GM12878 (cell line): ENCODE results near the gene RNF7. TPM values are rescaled to one million over a fixed set of nuclear protein-coding genes. Genes with fewer than 3 reads are reported as not detected.

ENCODE experiments used
- ATAC-seq: fragments of 200-7000 bp; cut with Tn5 transposase; 3 replicates; pipeline ENCODE4 v1.9.1; 2020; ENCODE audit warnings: mild to moderate bottlenecking, moderate library complexity
- BruUV-seq: library from RNA; stranded (reverse); fragments of 400-500 nt; replicated peaks from 2 replicates; lab custom pipeline; 2021; lab: Mats Ljungman, UMichigan
- CTCF ChIA-PET: fragments of 300-600 bp; sonication (Branson Sonifier 250); formaldehyde crosslinking; extraction: SDS; loops from one replicate; lab custom pipeline; 2021; ENCODE audit warnings: inconsistent platforms; lab: Yijun Ruan, JAX
- POLR2A ChIA-PET: fragments of 350-600 bp; formaldehyde crosslinking; extraction: SDS; loops from one replicate; lab custom pipeline; 2021; ENCODE audit warnings: inconsistent platforms; lab: Charles Lee
- RAD21 ChIA-PET: fragments of 300-600 bp; sonication (Branson Sonifier 250); formaldehyde crosslinking; loops from one replicate; lab custom pipeline; 2023; ENCODE audit warnings: antibody characterized with exemption; ENCODE audit not compliant: unreplicated experiment; lab: Charles Lee
- SMC1A ChIA-PET: fragments of 300-600 bp; sonication (Branson Sonifier 250); formaldehyde crosslinking; loops from one replicate; lab custom pipeline; 2023; ENCODE audit not compliant: unreplicated experiment, uncharacterized antibody; lab: Charles Lee
- DNase-seq: peaks from one replicate; pipeline ENCODE4 v3.0.0-alpha.2; 2011; ENCODE audit warnings: low read depth, low spot score
- FAIRE-seq: peaks from 3 replicates; lab custom pipeline; 2011; peaks lifted over from hg19 to GRCh38; lab: Jason Lieb, UNC
- H2AFZ ChIP-seq: 2 replicates; pipeline ENCODE4 v1.6.0; 2011; ENCODE audit warnings: low read depth, low read length, control low read depth; ENCODE audit not compliant: control insufficient read depth
- H3K27ac ChIP-seq: 2 replicates; pipeline ENCODE4 v1.5.1; 2011; ENCODE audit warnings: control low read depth; ENCODE audit not compliant: control insufficient read depth, insufficient read depth
- H3K27me3 ChIP-seq, 2 experiments: replicated peaks in 1 of 2; 2 replicates each; pipeline versions ENCODE4 v1.6.0 to v1.6.1; 2011; ENCODE audit warnings: low read length in 1 of 2; ENCODE audit not compliant: control insufficient read depth in 2 of 2, insufficient read depth in 2 of 2
- H3K36me3 ChIP-seq, 2 experiments: 2 replicates each; pipeline ENCODE4 v1.5.1; 2011; ENCODE audit warnings: low read length in 1 of 2; ENCODE audit not compliant: control insufficient read depth in 2 of 2, insufficient read depth in 2 of 2
- H3K4me1 ChIP-seq: 2 replicates; pipeline ENCODE4 v1.6.1; 2011; ENCODE audit warnings: mild to moderate bottlenecking, low read length, moderate library complexity, mixed read lengths; ENCODE audit not compliant: control insufficient read depth, insufficient read depth
- H3K4me2 ChIP-seq: 2 replicates; pipeline ENCODE4 v1.6.0; 2011; ENCODE audit warnings: control low read depth; ENCODE audit not compliant: control insufficient read depth, insufficient read depth
- H3K4me3 ChIP-seq: fragments of 200-600 bp; sonication (generic); 2 replicates; pipeline ENCODE4 v1.5.1; 2016
- H3K79me2 ChIP-seq: 2 replicates; pipeline ENCODE4 v1.6.0; 2011; ENCODE audit warnings: low read length; ENCODE audit not compliant: control insufficient read depth, insufficient read depth
- H3K9ac ChIP-seq: 2 replicates; pipeline ENCODE4 v1.8.0; 2011; ENCODE audit warnings: low read length, control low read depth, mixed read lengths; ENCODE audit not compliant: control insufficient read depth, insufficient read depth
- H3K9me3 ChIP-seq: replicated peaks from 3 replicates; pipeline ENCODE4 v1.5.1; 2011; ENCODE audit warnings: mild to moderate bottlenecking, low read length; ENCODE audit not compliant: control insufficient read depth, insufficient read depth
- H4K20me1 ChIP-seq: 2 replicates; pipeline ENCODE4 v1.6.0; 2011; ENCODE audit not compliant: control insufficient read depth, insufficient read depth
- RCOR1 ChIP-seq: conservative IDR thresholded peaks from 2 replicates; pipeline ENCODE4 v1.6.1; 2012; ENCODE audit warnings: low read depth, low read length, improper control_type of control experiment
- SUZ12 ChIP-seq: fragments of 200-600 bp; sonication (generic); IDR thresholded peaks from one replicate; pipeline ENCODE4 v1.6.1; 2018; ENCODE audit warnings: antibody characterized with exemption, mild to moderate bottlenecking; ENCODE audit not compliant: unreplicated experiment
- TCF7 ChIP-seq: IDR thresholded peaks from 2 replicates; pipeline ENCODE4 v1.6.1; 2014; ENCODE audit warnings: antibody characterized with exemption, borderline replicate concordance
- ZNF24 ChIP-seq: fragments of 450-650 bp; IDR thresholded peaks from 2 replicates; pipeline ENCODE4 v1.6.1; 2017; ENCODE audit warnings: antibody characterized with exemption, mild to moderate bottlenecking
- ZNF592 ChIP-seq: fragments of 450-650 bp; IDR thresholded peaks from 2 replicates; pipeline ENCODE4 v1.6.1; 2017; ENCODE audit warnings: mild to moderate bottlenecking, moderate library complexity
- WGBS: methylation state at CpG from one replicate; pipeline ENCODE4 v1.1.6; 2016; ENCODE audit warnings: low lambda C conversion rate; ENCODE audit not compliant: insufficient replicate concordance, insufficient coverage; ENCODE audit errors: missing lambda C conversion rate; 5-methylcytosine and 5-hydroxymethylcytosine counted together
- in situ Hi-C: fragments of 300-500 bp; cut with MboI; formaldehyde crosslinking; loops from 9 replicates; pipeline ENCODE4 v1.14.3; 2018; ENCODE audit warnings: mixed read lengths
- intact Hi-C: fragments of 100-400 bp; cut with micrococcal nuclease; formaldehyde crosslinking; loops from one replicate; pipeline ENCODE4 v1.14.2; 2022; ENCODE audit not compliant: unreplicated experiment
- polyA plus RNA-seq, 11 experiments: library from polyadenylated mRNA; depleted of rRNA in 4 of 11; unstranded in 6 of 11; stranded (reverse) in 5 of 11; fragments of >200 nt; fragmentation: Nextera tagmentation in 4 of 11; fragmentation: Illumina TruSeq in 1 of 11; extraction: Ambion mirVana in 4 of 11; extraction: Trizol in 1 of 11; gene quantifications; 1 replicate in 1 of 11; 2 replicates in 10 of 11; pipeline versions ENCODE4 v1.2.1 to v1.2.3, GENCODE V29; 2011 to 2016; ENCODE audit warnings: inconsistent platforms in 2 of 11, missing spikeins in 2 of 11, low read depth in 1 of 11
- total RNA-seq, 4 experiments: library from RNA; depleted of rRNA in 3 of 4; stranded (reverse); fragments of >200 nt in 3 of 4; fragmentation: Illumina TruSeq in 1 of 4; extraction: Trizol in 1 of 4; gene quantifications; 2 replicates each; pipeline versions ENCODE4 v1.2.1 to v1.2.3, GENCODE V29; 2013 to 2021

RNF7 gene
- total and polyA plus RNA-seq, 10 of the 15 experiments (the other 5 are each of a cell fraction or from before 2014, with no cell fraction given): 36.0 to 146 (median 76.4) TPM

GRCh38 chr3:141784531-141784930, 46.4 kb downstream of the RNF7 start:
- FAIRE-seq (no peak), DNase-seq (no peak)
- H2AFZ ChIP-seq: no peak overlapping the region
- WGBS: 25% methylated on average over 2 of the region's 2 CpGs
- TF ChIP-seq SUZ12: no peak
- TF ChIP-seq RCOR1: no peak
- no peak for TF ChIP-seq ZNF592
- no peak for TF ChIP-seq ZNF24
- TF ChIP-seq TCF7: no peak
- TF ChIP-seq, all 136 proteins: peak for 0
- SMC1A ChIA-PET: no interaction called here
- Histone ChIP-seq H3K36me3 (no peaks in the 10 kb centered on the region), H3K4me1 (no peaks in the 10 kb centered on the region), H4K20me1 (no peaks in the 10 kb centered on the region), H3K9ac (no peak overlapping the region), H3K4me3 (no peak overlapping the region), H3K4me2 (no peak overlapping the region), H3K27me3 (no peaks in the 10 kb centered on the region), H3K27ac (no peak overlapping the region), H3K9me3 (no peaks in the 10 kb centered on the region), H3K79me2 (no peaks in the 10 kb centered on the region)
- CTCF ChIA-PET: no interaction called here
- RAD21 ChIA-PET: no interaction called here
- in situ Hi-C loops: no loop called here
- no TSS peak for BruUV-seq
- ATAC-seq: no peak
- POLR2A ChIA-PET: no interaction called here
- intact Hi-C loops: no loop called here
